ENCODE data around the gene PLD5.

The PLD5 gene

GRCh38 chr1:242208021-242208420 lies 316.5 kb downstream of the PLD5 start:
- no peaks in the 10 kb centered on the region for H3K9me3 ChIP-seq (ENCODE audit: control insufficient read depth, low read length)
- peaks cover 23% of the 10 kb centered on the region for H3K4me1 ChIP-seq (ENCODE audit: control insufficient read depth, insufficient read depth, low read length)
- no peaks in the 10 kb centered on the region for H3K27me3 ChIP-seq (replicated peaks; ENCODE audit: control insufficient read depth, insufficient read depth, low read length)
- H3K4me3 ChIP-seq (ENCODE audit: low read length): no peak overlapping the region
- H3K36me3 ChIP-seq (ENCODE audit: control insufficient read depth, insufficient read depth, low read length, severe bottlenecking): no peaks in the 10 kb centered on the region
- no peak overlapping the region for H3K9ac ChIP-seq (ENCODE audit: low read length)
- DNase-seq (ENCODE audit: low read depth): no peak

DNA sequence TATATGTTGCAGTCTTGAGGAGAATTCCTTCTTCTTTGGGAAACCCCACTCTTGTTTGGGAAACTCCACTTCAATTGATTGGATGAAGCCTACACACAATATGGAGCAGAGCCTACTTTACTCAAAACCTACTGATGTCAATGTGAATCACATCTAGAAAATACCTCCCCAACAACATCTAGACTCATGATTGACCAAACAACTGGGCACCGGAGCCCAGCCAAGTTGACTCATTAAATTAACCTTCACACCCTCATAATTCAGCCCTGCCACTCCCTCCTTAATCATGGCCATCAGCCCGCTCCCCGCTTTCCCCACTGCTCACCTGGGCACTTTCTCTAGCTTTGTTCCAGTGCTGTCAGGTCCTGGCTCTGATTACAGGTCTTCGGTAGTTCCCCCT lies 317.5 kb downstream of the PLD5 start:
- DNase-seq (ENCODE audit: low read depth): no peak
- Histone ChIP-seq H3K9me3 (ENCODE audit: control insufficient read depth, low read length) (no peaks in the 10 kb centered on the region), H3K9ac (ENCODE audit: low read length) (no peak overlapping the region), H3K4me3 (ENCODE audit: low read length) (no peak overlapping the region), H3K27me3 (replicated peaks; ENCODE audit: control insufficient read depth, insufficient read depth, low read length) (no peaks in the 10 kb centered on the region), H3K36me3 (ENCODE audit: control insufficient read depth, insufficient read depth, low read length, severe bottlenecking) (no peaks in the 10 kb centered on the region), H3K4me1 (ENCODE audit: control insufficient read depth, insufficient read depth, low read length) (peaks cover 31% of the 10 kb centered on the region)

DNA sequence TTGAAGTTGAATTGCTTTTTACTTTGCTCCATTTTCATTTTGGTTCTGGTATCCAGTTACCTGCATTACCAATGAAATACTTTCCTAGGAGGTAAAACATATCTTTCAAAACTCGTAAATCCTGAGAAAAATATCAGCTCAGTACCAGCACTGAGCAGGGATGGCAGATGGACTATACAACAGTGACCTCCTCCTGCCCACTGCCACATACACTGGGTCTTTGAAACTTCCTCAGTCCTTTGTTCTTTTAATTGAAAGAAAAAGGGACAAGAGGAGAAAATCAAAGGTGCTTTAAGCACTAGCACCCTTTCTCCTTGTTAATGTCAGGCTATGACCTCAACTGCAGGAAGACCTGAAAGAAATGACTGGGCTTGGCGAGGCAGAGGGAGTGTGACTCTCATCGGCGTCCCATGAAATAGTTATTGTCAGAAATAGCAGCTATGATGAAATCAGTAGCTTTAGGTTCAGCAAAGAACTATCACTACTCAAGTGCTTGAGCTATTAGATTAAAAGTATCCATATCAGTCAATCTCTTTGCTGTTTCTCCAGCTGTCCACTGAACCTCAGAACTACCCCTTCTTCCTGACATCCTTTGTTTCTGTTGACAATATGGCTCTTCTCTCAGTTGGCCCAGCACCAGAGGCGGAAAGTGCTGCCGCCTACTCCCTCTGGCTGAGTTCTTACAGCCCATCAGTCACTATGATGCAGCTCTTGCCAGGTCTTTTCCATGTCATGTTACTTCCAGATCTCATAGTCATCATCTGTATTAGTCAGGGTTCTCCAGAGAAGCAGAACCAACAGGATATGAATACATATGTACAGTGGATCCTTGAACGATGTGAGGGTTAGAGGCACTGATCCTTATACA lies 318.6 kb downstream of the PLD5 start:
- Histone ChIP-seq H3K9me3 (ENCODE audit: control insufficient read depth, low read length) (no peaks in the 10 kb centered on the region), H3K27me3 (replicated peaks; ENCODE audit: control insufficient read depth, insufficient read depth, low read length) (no peaks in the 10 kb centered on the region), H3K4me1 (ENCODE audit: control insufficient read depth, insufficient read depth, low read length) (peaks cover 35% of the 10 kb centered on the region), H3K9ac (ENCODE audit: low read length) (no peak overlapping the region), H3K4me3 (ENCODE audit: low read length) (peak overlapping the region; percentile 46), H3K36me3 (ENCODE audit: control insufficient read depth, insufficient read depth, low read length, severe bottlenecking) (no peaks in the 10 kb centered on the region)
- no peak for DNase-seq (ENCODE audit: low read depth)

DNA sequence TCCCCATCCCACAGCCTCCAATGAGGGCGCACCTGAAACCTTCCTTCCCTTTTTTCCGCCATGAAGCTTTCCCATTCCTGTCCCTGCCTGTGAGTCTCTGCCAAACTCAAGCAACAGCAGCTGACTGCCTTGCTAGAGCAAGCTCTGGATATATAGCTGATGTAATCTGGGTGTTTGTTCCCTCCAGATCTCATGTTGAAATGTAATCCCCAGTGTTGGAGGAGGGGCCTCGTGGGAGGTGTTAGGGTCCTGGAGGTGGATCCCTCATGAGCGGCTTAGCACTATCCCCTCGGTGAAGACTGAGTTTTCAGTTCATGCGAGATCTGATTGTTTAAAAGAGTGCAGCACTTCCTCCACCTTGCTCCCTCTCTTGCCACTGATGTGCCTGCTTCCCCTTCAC lies 321.2 kb downstream of the PLD5 start:
- no peak overlapping the region for H3K4me3 ChIP-seq (ENCODE audit: low read length)
- H3K4me1 ChIP-seq (ENCODE audit: control insufficient read depth, insufficient read depth, low read length): peaks cover 48% of the 10 kb centered on the region
- no peaks in the 10 kb centered on the region for H3K27me3 ChIP-seq (replicated peaks; ENCODE audit: control insufficient read depth, insufficient read depth, low read length)
- H3K9me3 ChIP-seq (ENCODE audit: control insufficient read depth, low read length): no peaks in the 10 kb centered on the region
- no peak overlapping the region for H3K9ac ChIP-seq (ENCODE audit: low read length)
- DNase-seq (ENCODE audit: low read depth): no peak
- no peaks in the 10 kb centered on the region for H3K36me3 ChIP-seq (ENCODE audit: control insufficient read depth, insufficient read depth, low read length, severe bottlenecking)

GRCh38 chr1:242201090-242201489 lies 323.4 kb downstream of the PLD5 start:
- no peaks in the 10 kb centered on the region for H3K9me3 ChIP-seq (ENCODE audit: control insufficient read depth, low read length)
- H3K9ac ChIP-seq (ENCODE audit: low read length): no peak overlapping the region
- H3K4me3 ChIP-seq (ENCODE audit: low read length): no peak overlapping the region
- no peaks in the 10 kb centered on the region for H3K36me3 ChIP-seq (ENCODE audit: control insufficient read depth, insufficient read depth, low read length, severe bottlenecking)
- peaks cover 45% of the 10 kb centered on the region for H3K4me1 ChIP-seq (ENCODE audit: control insufficient read depth, insufficient read depth, low read length)
- no peak for DNase-seq (ENCODE audit: low read depth)
- no peaks in the 10 kb centered on the region for H3K27me3 ChIP-seq (replicated peaks; ENCODE audit: control insufficient read depth, insufficient read depth, low read length)

DNA sequence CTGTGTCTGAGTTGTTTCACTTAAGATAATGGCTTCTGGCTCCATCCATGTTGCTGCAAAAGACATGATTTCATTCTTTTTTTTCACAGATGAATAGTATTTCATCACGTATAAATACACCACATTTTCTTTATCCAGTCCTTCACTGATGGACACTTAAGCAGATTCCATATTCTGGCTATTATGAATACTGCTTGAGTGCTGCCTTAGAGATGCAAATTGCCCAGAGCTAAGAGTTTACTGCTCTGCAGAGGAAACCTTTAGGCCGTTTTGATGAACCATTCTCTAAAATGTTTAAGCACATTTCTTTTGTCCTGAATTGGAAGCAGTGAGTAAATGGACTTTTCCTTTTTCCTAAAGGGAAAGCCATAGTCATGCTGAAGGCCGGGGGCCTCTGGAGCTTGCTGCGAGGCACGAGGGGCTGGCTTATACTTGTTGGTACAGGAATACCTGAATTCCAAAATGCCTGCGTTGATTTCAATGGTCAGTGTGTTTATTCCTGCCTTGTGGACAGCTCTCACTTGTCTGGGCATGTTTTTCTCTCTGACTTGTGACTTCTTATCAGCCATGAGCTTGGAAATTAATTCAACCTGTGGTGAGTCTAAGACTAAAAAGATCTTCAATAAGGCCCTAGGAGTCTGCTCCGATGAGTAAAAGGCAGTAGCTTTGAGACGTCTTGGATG lies 324.6 kb downstream of the PLD5 start:
- no peaks in the 10 kb centered on the region for H3K36me3 ChIP-seq (ENCODE audit: control insufficient read depth, insufficient read depth, low read length, severe bottlenecking)
- peaks cover 36% of the 10 kb centered on the region for H3K4me1 ChIP-seq (ENCODE audit: control insufficient read depth, insufficient read depth, low read length)
- no peak overlapping the region for H3K4me3 ChIP-seq (ENCODE audit: low read length)
- H3K9me3 ChIP-seq (ENCODE audit: control insufficient read depth, low read length): no peaks in the 10 kb centered on the region
- H3K9ac ChIP-seq (ENCODE audit: low read length): no peak overlapping the region
- DNase-seq (ENCODE audit: low read depth): no peak
- H3K27me3 ChIP-seq (replicated peaks; ENCODE audit: control insufficient read depth, insufficient read depth, low read length): no peaks in the 10 kb centered on the region

DNA sequence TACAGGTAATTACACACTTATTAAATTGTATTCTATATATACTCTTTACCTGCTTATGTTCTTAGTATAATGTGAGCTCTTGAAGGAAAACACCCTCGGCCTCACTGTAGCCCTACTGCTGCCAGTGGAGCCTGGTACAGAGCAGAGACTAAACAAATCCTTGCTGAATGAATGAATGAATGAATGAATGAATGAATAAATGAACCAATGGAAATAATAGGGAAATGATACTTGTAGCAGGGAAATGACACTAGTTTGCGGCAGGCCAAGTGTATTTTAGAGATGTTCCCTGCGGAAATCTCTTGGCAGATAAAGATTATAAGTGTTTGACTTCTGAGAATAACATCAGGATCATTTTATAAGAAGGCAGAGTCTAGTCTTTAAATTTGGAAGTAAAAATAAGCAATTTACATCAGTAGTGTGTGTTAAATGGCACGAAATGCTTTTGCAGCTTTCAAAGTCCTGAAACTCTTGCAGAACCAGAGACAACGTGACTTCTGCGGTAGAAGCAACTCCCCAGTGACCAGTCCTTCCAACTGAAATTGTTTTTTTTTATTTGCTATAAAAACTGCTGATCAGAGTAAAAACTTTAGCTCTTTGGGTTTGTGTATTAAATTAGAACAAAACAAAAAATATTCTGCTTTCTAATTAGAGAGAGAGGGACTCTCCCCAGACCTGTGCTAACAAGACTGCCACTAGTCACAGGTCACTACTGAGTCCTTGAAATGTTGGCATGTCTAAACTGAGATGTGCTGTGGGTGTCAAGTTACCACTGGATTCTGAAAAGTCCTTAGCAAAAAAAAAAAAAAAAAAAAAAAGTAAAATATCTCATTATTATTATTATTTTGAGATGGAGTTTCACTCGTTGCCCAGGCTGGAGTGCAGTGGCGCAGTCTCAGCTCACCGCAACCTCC lies 326.3 kb downstream of the PLD5 start:
- peak overlapping the region; percentile 52 for H3K4me3 ChIP-seq (ENCODE audit: low read length)
- no peak overlapping the region for H3K9ac ChIP-seq (ENCODE audit: low read length)
- no peaks in the 10 kb centered on the region for H3K27me3 ChIP-seq (replicated peaks; ENCODE audit: control insufficient read depth, insufficient read depth, low read length)
- no peaks in the 10 kb centered on the region for H3K36me3 ChIP-seq (ENCODE audit: control insufficient read depth, insufficient read depth, low read length, severe bottlenecking)
- no peaks in the 10 kb centered on the region for H3K9me3 ChIP-seq (ENCODE audit: control insufficient read depth, low read length)
- H3K4me1 ChIP-seq (ENCODE audit: control insufficient read depth, insufficient read depth, low read length): peaks cover 31% of the 10 kb centered on the region
- DNase-seq (ENCODE audit: low read depth): no peak

GRCh38 chr1:242196914-242197313 lies 327.6 kb downstream of the PLD5 start:
- DNase-seq (ENCODE audit: low read depth): no peak
- Histone ChIP-seq H3K36me3 (ENCODE audit: control insufficient read depth, insufficient read depth, low read length, severe bottlenecking) (no peaks in the 10 kb centered on the region), H3K9ac (ENCODE audit: low read length) (no peak overlapping the region), H3K4me3 (ENCODE audit: low read length) (no peak overlapping the region), H3K27me3 (replicated peaks; ENCODE audit: control insufficient read depth, insufficient read depth, low read length) (no peaks in the 10 kb centered on the region), H3K4me1 (ENCODE audit: control insufficient read depth, insufficient read depth, low read length) (peaks cover 21% of the 10 kb centered on the region), H3K9me3 (ENCODE audit: control insufficient read depth, low read length) (no peaks in the 10 kb centered on the region)

DNA sequence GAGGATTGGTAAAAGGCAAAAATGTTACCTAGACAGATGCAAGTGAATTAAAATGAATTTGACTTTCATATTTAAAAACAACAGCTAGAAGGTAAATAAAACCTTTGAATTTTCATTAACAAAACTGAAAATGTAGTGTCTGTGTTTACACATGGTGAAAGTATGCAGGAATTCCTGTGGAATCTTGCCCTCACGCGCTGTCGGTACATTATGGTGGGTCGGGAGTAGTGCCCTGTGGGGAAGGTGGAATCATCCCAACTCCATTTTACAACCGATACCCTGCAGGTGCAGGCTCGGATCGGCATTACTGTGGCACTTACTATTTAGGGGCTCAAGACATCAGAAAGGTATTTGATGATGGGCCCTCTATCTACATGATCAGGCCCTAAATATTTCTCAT lies 328.4 kb downstream of the PLD5 start:
- Histone ChIP-seq H3K9me3 (ENCODE audit: control insufficient read depth, low read length) (no peaks in the 10 kb centered on the region), H3K27me3 (replicated peaks; ENCODE audit: control insufficient read depth, insufficient read depth, low read length) (no peaks in the 10 kb centered on the region), H3K4me1 (ENCODE audit: control insufficient read depth, insufficient read depth, low read length) (peaks cover 20% of the 10 kb centered on the region), H3K9ac (ENCODE audit: low read length) (no peak overlapping the region), H3K36me3 (ENCODE audit: control insufficient read depth, insufficient read depth, low read length, severe bottlenecking) (no peaks in the 10 kb centered on the region), H3K4me3 (ENCODE audit: low read length) (no peak overlapping the region)
- no peak for DNase-seq (ENCODE audit: low read depth)

DNA sequence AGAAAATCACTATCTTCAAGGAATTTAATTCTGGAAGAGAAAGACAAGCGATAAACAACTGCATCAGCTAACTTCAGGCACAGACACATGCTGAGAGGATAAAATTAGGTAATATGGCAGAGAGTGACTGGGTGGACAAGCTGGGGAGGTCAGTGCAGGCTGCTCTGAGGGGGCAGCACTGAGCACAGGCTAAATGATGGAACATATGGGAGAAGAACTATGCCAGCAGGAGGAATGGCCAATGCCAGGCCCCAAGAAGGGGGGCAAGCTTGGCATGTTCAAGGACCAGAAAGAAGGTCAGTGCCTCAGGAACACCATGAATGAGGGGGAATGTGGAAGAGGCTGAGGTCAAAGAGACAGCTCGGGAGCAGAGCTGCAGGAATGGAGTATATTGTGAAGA lies 334.9 kb downstream of the PLD5 start:
- Histone ChIP-seq H3K4me3 (ENCODE audit: low read length) (no peak overlapping the region), H3K9me3 (ENCODE audit: control insufficient read depth, low read length) (no peaks in the 10 kb centered on the region), H3K4me1 (ENCODE audit: control insufficient read depth, insufficient read depth, low read length) (no peaks in the 10 kb centered on the region), H3K9ac (ENCODE audit: low read length) (no peak overlapping the region), H3K36me3 (ENCODE audit: control insufficient read depth, insufficient read depth, low read length, severe bottlenecking) (no peaks in the 10 kb centered on the region), H3K27me3 (replicated peaks; ENCODE audit: control insufficient read depth, insufficient read depth, low read length) (no peaks in the 10 kb centered on the region)
- no peak for DNase-seq (ENCODE audit: low read depth)

GRCh38 chr1:242187816-242188215 lies 336.7 kb downstream of the PLD5 start:
- Histone ChIP-seq H3K27me3 (replicated peaks; ENCODE audit: control insufficient read depth, insufficient read depth, low read length) (no peaks in the 10 kb centered on the region), H3K4me3 (ENCODE audit: low read length) (no peak overlapping the region), H3K9me3 (ENCODE audit: control insufficient read depth, low read length) (no peaks in the 10 kb centered on the region), H3K36me3 (ENCODE audit: control insufficient read depth, insufficient read depth, low read length, severe bottlenecking) (no peaks in the 10 kb centered on the region), H3K9ac (ENCODE audit: low read length) (no peak overlapping the region), H3K4me1 (ENCODE audit: control insufficient read depth, insufficient read depth, low read length) (no peaks in the 10 kb centered on the region)
- DNase-seq (ENCODE audit: low read depth): no peak

All from adipocyte (in vitro differentiated cells).